ENCODE measurements around the gene HPS3. TPM values are rescaled to one million over a fixed set of nuclear protein-coding genes. Genes with fewer than 3 reads are reported as not detected.
A peak's percentile ranks its signal among the peaks of the same experiment; 100 is the strongest.
"Not testable (repeated sequence)": the region's sequence is repeated elsewhere in the genome, so short reads cannot be mapped to it uniquely, and the experiment has no call there.

The HPS3 gene
- total RNA-seq, 2 donors from 2014 or later, result 5.9 to 6.7 TPM

GRCh38 chr3:149188494-149188893, 59.1 kb downstream of the HPS3 start:
- Histone ChIP-seq H3K9me3 (no peaks in the 10 kb centered on the region), H3K27ac (no peak overlapping the region), H3K36me3 (no peaks in the 10 kb centered on the region), H3K27me3 (no peaks in the 10 kb centered on the region), H3K4me1 (no peaks in the 10 kb centered on the region), H3K4me3 (no peak overlapping the region)
- no peak for TF ChIP-seq CTCF (IDR thresholded peaks at IDR 0.05)
- DNase-seq (ENCODE audit: low spot score), result no peak

- no peak for TF ChIP-seq CTCF (IDR thresholded peaks at IDR 0.05)
- H3K27me3 ChIP-seq, result no peaks in the 10 kb centered on the region
- DNase-seq (ENCODE audit: low spot score), result no peak
- H3K4me3 ChIP-seq, result no peak overlapping the region
- H3K27ac ChIP-seq, result no peak overlapping the region
- H3K36me3 ChIP-seq, result no peaks in the 10 kb centered on the region
- no peaks in the 10 kb centered on the region for H3K4me1 ChIP-seq
- H3K9me3 ChIP-seq, result no peaks in the 10 kb centered on the region
Measured at GRCh38 chr3:149195221-149195620, 65.8 kb downstream of the HPS3 start.

- H3K9me3 ChIP-seq; H3K36me3 ChIP-seq; H3K27me3 ChIP-seq; H3K4me1 ChIP-seq; DNase-seq (ENCODE audit: low spot score); H3K27ac ChIP-seq: not testable (repeated sequence)
- peak overlapping the region in 1 of 2 donors; percentile 20 for H3K4me3 ChIP-seq
Measured at GRCh38 chr3:149196805-149197592, 67.6 kb downstream of the HPS3 start.

GRCh38 chr3:149197669-149198068, 68.2 kb downstream of the HPS3 start:
- no peaks in the 10 kb centered on the region for H3K9me3 ChIP-seq
- peak overlapping the region in 1 of 2 donors; percentile 20 for H3K4me3 ChIP-seq
- H3K4me1 ChIP-seq, result no peaks in the 10 kb centered on the region
- no peak for DNase-seq (ENCODE audit: low spot score)
- H3K27ac ChIP-seq, result no peak overlapping the region
- no peak for TF ChIP-seq CTCF (IDR thresholded peaks at IDR 0.05)
- no peaks in the 10 kb centered on the region for H3K27me3 ChIP-seq
- H3K36me3 ChIP-seq, result no peaks in the 10 kb centered on the region

GRCh38 chr3:149198611-149199010, 69.2 kb downstream of the HPS3 start:
- H3K27ac ChIP-seq, result no peak overlapping the region
- no peak for TF ChIP-seq CTCF (IDR thresholded peaks at IDR 0.05)
- H3K36me3 ChIP-seq, result no peaks in the 10 kb centered on the region
- H3K9me3 ChIP-seq, result no peaks in the 10 kb centered on the region
- no peak for DNase-seq (ENCODE audit: low spot score)
- H3K4me1 ChIP-seq, result no peaks in the 10 kb centered on the region
- H3K27me3 ChIP-seq, result no peaks in the 10 kb centered on the region
- no peak overlapping the region for H3K4me3 ChIP-seq

- no peak for DNase-seq (ENCODE audit: low spot score)
- no peaks in the 10 kb centered on the region for H3K9me3 ChIP-seq
- no peaks in the 10 kb centered on the region for H3K27me3 ChIP-seq
- no peak for TF ChIP-seq CTCF (IDR thresholded peaks at IDR 0.05)
- H3K4me1 ChIP-seq, result no peaks in the 10 kb centered on the region
- H3K36me3 ChIP-seq, result no peaks in the 10 kb centered on the region
- no peak overlapping the region for H3K27ac ChIP-seq
- no peak overlapping the region for H3K4me3 ChIP-seq
Measured at GRCh38 chr3:149199474-149199873, 70.0 kb downstream of the HPS3 start.

Data from right atrium auricular region (tissue), 2 donors.